Lower leg skin (tissue), 3 donors: ENCODE data around the gene TMEM163.

ENCODE experiments used
- POLR2A ChIP-seq, 2 donors: fragments of 450-650 bp; IDR thresholded peaks; one replicate each; pipeline ENCODE4 v1.6.1; 2016 to 2017; ENCODE audit warnings: antibody characterized with exemption in 2 of 2, mild to moderate bottlenecking in 1 of 2, moderate library complexity in 1 of 2
- TF ChIP-seq, protein P1 (sequence below), 3 donors: fragments of 450-650 bp; IDR thresholded peaks; one replicate each; pipeline ENCODE4 v1.5.1; 2016; ENCODE audit warnings: antibody characterized with exemption in 3 of 3, mild to moderate bottlenecking in 3 of 3, moderate library complexity in 2 of 3

- TF ChIP-seq, protein P1, sequence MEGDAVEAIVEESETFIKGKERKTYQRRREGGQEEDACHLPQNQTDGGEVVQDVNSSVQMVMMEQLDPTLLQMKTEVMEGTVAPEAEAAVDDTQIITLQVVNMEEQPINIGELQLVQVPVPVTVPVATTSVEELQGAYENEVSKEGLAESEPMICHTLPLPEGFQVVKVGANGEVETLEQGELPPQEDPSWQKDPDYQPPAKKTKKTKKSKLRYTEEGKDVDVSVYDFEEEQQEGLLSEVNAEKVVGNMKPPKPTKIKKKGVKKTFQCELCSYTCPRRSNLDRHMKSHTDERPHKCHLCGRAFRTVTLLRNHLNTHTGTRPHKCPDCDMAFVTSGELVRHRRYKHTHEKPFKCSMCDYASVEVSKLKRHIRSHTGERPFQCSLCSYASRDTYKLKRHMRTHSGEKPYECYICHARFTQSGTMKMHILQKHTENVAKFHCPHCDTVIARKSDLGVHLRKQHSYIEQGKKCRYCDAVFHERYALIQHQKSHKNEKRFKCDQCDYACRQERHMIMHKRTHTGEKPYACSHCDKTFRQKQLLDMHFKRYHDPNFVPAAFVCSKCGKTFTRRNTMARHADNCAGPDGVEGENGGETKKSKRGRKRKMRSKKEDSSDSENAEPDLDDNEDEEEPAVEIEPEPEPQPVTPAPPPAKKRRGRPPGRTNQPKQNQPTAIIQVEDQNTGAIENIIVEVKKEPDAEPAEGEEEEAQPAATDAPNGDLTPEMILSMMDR (IDR thresholded peaks at IDR 0.05) = no peak
- TF ChIP-seq POLR2A (IDR thresholded peaks at IDR 0.05) = no peak
Measured at GRCh38 chr2:134512734-134513464, 205.9 kb downstream of the TMEM163 start.
